ENCODE data around the gene PRR15L. TPM values are rescaled to one million over a fixed set of nuclear protein-coding genes. Genes with fewer than 3 reads are reported as not detected.

Gene PRR15L
- total and polyA plus RNA-seq, 2 of the 8 experiments (the other 6 are each of a cell fraction or from before 2014, with no cell fraction given): 0.26 to 1.1 TPM

GRCh38 chr17:47982645-47983390 is 25.1 kb upstream of the PRR15L start (continued):
- TF ChIP-seq ATF2 (IDR thresholded peaks at IDR 0.05; ENCODE audit: low read length): no peak
- no peak for TF ChIP-seq HDAC6 (IDR thresholded peaks at IDR 0.05; ENCODE audit: low read depth, low read length)
- TF ChIP-seq YY1 (IDR thresholded peaks at IDR 0.05; ENCODE audit: low read depth, low read length): no peak
- TF ChIP-seq RBBP5 (IDR thresholded peaks at IDR 0.05; ENCODE audit: borderline replicate concordance, low read depth, low read length): no peak
- no peak for TF ChIP-seq SUZ12 (IDR thresholded peaks at IDR 0.05; ENCODE audit: low read length)
- no peak for TF ChIP-seq NRF1 (IDR thresholded peaks at IDR 0.05; ENCODE audit: low read depth, low read length)
- TF ChIP-seq ASH2L (IDR thresholded peaks at IDR 0.05; ENCODE audit: low read length): no peak
- no peak for TF ChIP-seq SP1 (IDR thresholded peaks at IDR 0.05; ENCODE audit: low read depth, low read length)
- no peak for TF ChIP-seq GTF2F1 (IDR thresholded peaks at IDR 0.05; ENCODE audit: borderline replicate concordance, low read depth, low read length)
- no peak for TF ChIP-seq SP4 (IDR thresholded peaks at IDR 0.05; ENCODE audit: low read length)

Measured in H1 (cell line).